ENCODE results near the gene C7.

Gene C7

GRCh38 chr5:40981420-40981819, 72.1 kb downstream of the C7 start:
- Histone ChIP-seq H3K4me3 (replicated peaks; ENCODE audit: low read depth, low read length) (no peak overlapping the region), H3K27me3 (replicated peaks; ENCODE audit: control insufficient read depth, insufficient read depth, low read length) (no peaks in the 10 kb centered on the region; the same call in 1 of the 2 replicates), H3K36me3 (ENCODE audit: control insufficient read depth, insufficient read depth, low read length) (no peaks in the 10 kb centered on the region)
- no peak for DNase-seq (ENCODE audit: extremely low read depth, insufficient read length)
- no peak for TF ChIP-seq CTCF (IDR thresholded peaks at IDR 0.05; ENCODE audit: insufficient read depth, low read length, poor library complexity, severe bottlenecking)

- DNase-seq (ENCODE audit: extremely low read depth, insufficient read length) = no peak
- TF ChIP-seq CTCF (IDR thresholded peaks at IDR 0.05; ENCODE audit: insufficient read depth, low read length, poor library complexity, severe bottlenecking) = no peak
- H3K27me3 ChIP-seq (replicated peaks; ENCODE audit: control insufficient read depth, insufficient read depth, low read length) = no peaks in the 10 kb centered on the region
- H3K4me3 ChIP-seq (replicated peaks; ENCODE audit: low read depth, low read length) = no peak overlapping the region
- no peaks in the 10 kb centered on the region for H3K36me3 ChIP-seq (ENCODE audit: control insufficient read depth, insufficient read depth, low read length)
These were observed 74.5 kb downstream of the C7 start for GRCh38 chr5:40983781-40984180.

- DNase-seq (ENCODE audit: extremely low read depth, insufficient read length) = no peak
- TF ChIP-seq CTCF (IDR thresholded peaks at IDR 0.05; ENCODE audit: insufficient read depth, low read length, poor library complexity, severe bottlenecking) = no peak
- H3K36me3 ChIP-seq (ENCODE audit: control insufficient read depth, insufficient read depth, low read length) = no peaks in the 10 kb centered on the region
- no peaks in the 10 kb centered on the region for H3K27me3 ChIP-seq (replicated peaks; ENCODE audit: control insufficient read depth, insufficient read depth, low read length)
- no peak overlapping the region for H3K4me3 ChIP-seq (replicated peaks; ENCODE audit: low read depth, low read length)
These were observed 75.6 kb downstream of the C7 start for GRCh38 chr5:40984884-40985283.

- H3K4me3 ChIP-seq (replicated peaks; ENCODE audit: low read depth, low read length) = no peak overlapping the region
These were observed 76.2 kb downstream of the C7 start for GRCh38 chr5:40985501-40985900.

GRCh38 chr5:40986666-40987065, 77.4 kb downstream of the C7 start:
- Histone ChIP-seq H3K4me3 (replicated peaks; ENCODE audit: low read depth, low read length) (no peak overlapping the region), H3K27me3 (replicated peaks; ENCODE audit: control insufficient read depth, insufficient read depth, low read length) (no peaks in the 10 kb centered on the region; the same call in 1 of the 2 replicates), H3K36me3 (ENCODE audit: control insufficient read depth, insufficient read depth, low read length) (no peaks in the 10 kb centered on the region)
- no peak for TF ChIP-seq CTCF (IDR thresholded peaks at IDR 0.05; ENCODE audit: insufficient read depth, low read length, poor library complexity, severe bottlenecking)
- DNase-seq (ENCODE audit: extremely low read depth, insufficient read length) = no peak

More at GRCh38 chr5:40985501-40985900, 76.2 kb downstream of the C7 start:
- DNase-seq (ENCODE audit: extremely low read depth, insufficient read length) = no peak
- no peak for TF ChIP-seq CTCF (IDR thresholded peaks at IDR 0.05; ENCODE audit: insufficient read depth, low read length, poor library complexity, severe bottlenecking)
- Histone ChIP-seq H3K27me3 (replicated peaks; ENCODE audit: control insufficient read depth, insufficient read depth, low read length) (no peaks in the 10 kb centered on the region; the same call in 1 of the 2 replicates), H3K36me3 (ENCODE audit: control insufficient read depth, insufficient read depth, low read length) (no peaks in the 10 kb centered on the region)

GRCh38 chr5:40987349-40987748, 78.1 kb downstream of the C7 start:
- DNase-seq (ENCODE audit: extremely low read depth, insufficient read length) = no peak
- H3K36me3 ChIP-seq (ENCODE audit: control insufficient read depth, insufficient read depth, low read length) = no peaks in the 10 kb centered on the region
- no peak overlapping the region for H3K4me3 ChIP-seq (replicated peaks; ENCODE audit: low read depth, low read length)
- no peak for TF ChIP-seq CTCF (IDR thresholded peaks at IDR 0.05; ENCODE audit: insufficient read depth, low read length, poor library complexity, severe bottlenecking)
- no peaks in the 10 kb centered on the region; the same call in 1 of the 2 replicates for H3K27me3 ChIP-seq (replicated peaks; ENCODE audit: control insufficient read depth, insufficient read depth, low read length)

All from GM06990 (cell line).